Right atrium auricular region (tissue), 2 donors: ENCODE data around the gene IL12RB1. TPM values are rescaled to one million over a fixed set of nuclear protein-coding genes. Genes with fewer than 3 reads are reported as not detected.
A peak's percentile ranks its signal among the peaks of the same experiment; 100 is the strongest.

Experiments used
- DNase-seq: peaks from one replicate; pipeline ENCODE4 v3.0.0-alpha.2; 2019; ENCODE audit warnings: low spot score
- H3K27ac ChIP-seq, 2 donors: fragments of 200-600 bp; sonication (generic); 1 replicate in 1 of 2; 2 replicates in 1 of 2; pipeline ENCODE4 v1.5.1; 2016 to 2019
- H3K27me3 ChIP-seq, 2 donors: fragments of 200-600 bp; sonication (generic); one replicate each; pipeline versions ENCODE4 v1.5.1 to v1.6.0; 2017 to 2019
- H3K36me3 ChIP-seq: fragments of 200-600 bp; sonication (generic); one replicate; pipeline ENCODE4 v1.5.1; 2016
- H3K4me1 ChIP-seq, 2 donors: fragments of 200-600 bp; sonication (generic); one replicate each; pipeline versions ENCODE4 v1.5.1 to v1.6.0; 2017 to 2019
- H3K4me3 ChIP-seq, 2 donors: fragments of 200-600 bp; sonication (generic); 1 replicate in 1 of 2; 2 replicates in 1 of 2; pipeline ENCODE4 v1.5.1; 2017 to 2019; ENCODE audit warnings: mild to moderate bottlenecking in 1 of 2, moderate library complexity in 1 of 2
- H3K9me3 ChIP-seq, 2 donors: fragments of 200-600 bp; sonication (generic); one replicate each; pipeline ENCODE4 v1.5.1; 2019
- total RNA-seq, 2 donors: library from RNA; depleted of rRNA; stranded (reverse); fragments of >200 nt; gene quantifications; one replicate each; pipeline ENCODE4 v1.1.0, GENCODE V29; 2016
- TF ChIP-seq, protein P1 (sequence below), 2 donors: fragments of 200-600 bp; sonication (generic); IDR thresholded peaks; one replicate each; pipeline ENCODE4 v1.5.1; 2019; ENCODE audit warnings: antibody characterized with exemption in 2 of 2

The IL12RB1 gene
- total RNA-seq, 2 donors from 2014 or later: 0.22 to 0.75 TPM

DNA sequence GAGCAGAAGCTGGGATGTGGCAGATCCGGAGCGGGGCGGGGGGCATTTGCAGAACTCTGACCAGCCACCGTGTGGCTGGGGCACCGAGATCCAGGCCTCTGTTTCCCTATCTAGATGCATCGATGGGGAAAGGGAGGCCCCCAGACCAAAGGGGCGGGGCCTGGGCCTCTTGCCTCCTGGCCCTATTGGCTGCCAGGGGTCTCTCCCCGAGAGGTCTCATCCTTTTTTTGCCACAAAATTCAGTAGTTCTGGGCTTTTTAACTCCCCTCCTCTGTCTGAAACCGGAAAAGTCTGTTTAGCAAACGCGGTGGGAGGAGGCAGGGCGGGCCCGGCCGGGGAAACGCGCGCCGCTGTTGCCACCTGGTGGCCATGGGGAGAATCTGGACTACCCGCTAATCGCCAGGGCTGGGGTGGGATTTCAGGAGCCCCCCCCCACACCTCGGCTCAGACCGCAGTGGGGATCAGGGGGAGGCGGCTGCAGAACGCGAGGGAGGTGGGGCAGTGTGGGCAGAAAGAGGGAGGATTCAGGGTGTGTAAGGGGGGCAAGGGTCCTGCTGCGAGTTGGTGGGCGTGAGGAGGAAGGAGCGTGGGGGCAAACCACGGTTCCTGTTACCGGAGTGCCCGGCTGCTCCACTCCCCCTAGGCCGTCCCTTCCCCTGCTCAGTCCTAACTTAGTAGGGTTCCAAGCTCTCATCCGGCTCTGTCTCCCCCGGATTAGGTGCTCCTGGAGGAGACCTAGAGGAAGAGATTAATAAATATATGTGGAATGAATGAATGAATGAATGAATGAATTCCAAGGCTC lies 28.3 kb downstream of the IL12RB1 start:
- DNase-seq: peak; percentile 82
- TF ChIP-seq, protein P1, sequence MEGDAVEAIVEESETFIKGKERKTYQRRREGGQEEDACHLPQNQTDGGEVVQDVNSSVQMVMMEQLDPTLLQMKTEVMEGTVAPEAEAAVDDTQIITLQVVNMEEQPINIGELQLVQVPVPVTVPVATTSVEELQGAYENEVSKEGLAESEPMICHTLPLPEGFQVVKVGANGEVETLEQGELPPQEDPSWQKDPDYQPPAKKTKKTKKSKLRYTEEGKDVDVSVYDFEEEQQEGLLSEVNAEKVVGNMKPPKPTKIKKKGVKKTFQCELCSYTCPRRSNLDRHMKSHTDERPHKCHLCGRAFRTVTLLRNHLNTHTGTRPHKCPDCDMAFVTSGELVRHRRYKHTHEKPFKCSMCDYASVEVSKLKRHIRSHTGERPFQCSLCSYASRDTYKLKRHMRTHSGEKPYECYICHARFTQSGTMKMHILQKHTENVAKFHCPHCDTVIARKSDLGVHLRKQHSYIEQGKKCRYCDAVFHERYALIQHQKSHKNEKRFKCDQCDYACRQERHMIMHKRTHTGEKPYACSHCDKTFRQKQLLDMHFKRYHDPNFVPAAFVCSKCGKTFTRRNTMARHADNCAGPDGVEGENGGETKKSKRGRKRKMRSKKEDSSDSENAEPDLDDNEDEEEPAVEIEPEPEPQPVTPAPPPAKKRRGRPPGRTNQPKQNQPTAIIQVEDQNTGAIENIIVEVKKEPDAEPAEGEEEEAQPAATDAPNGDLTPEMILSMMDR (IDR thresholded peaks at IDR 0.05): peak; percentile 92 to 99
- Histone ChIP-seq H3K4me3 (peak overlapping the region in 1 of 2 donors; percentile 12), H3K27me3 (no peaks in the 10 kb centered on the region), H3K4me1 (peaks cover 0 to 15% of the 10 kb centered on the region in 2 donors), H3K36me3 (no peaks in the 10 kb centered on the region), H3K27ac (peak overlapping the region; percentile 76 to 83), H3K9me3 (no peaks in the 10 kb centered on the region)

DNA sequence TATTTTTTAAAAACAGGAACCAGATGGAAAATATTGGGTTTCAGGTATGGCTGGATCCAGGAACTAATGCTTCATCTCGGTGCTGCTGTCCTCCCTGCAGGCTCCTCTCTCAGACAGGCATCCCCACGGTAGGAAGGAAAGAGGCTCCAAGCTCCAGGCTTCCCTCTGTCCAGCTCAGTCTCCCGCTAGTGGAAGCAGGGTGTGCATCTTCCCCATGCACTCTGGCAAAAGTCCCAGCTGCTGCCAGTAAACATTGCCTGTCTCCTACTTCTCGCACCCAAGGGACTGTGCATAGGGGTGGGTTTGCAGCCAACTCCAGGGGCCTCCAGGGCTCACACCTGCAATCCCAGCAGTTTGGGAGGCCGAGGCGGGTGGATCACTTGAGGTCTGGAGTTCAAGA lies 29.2 kb downstream of the IL12RB1 start:
- H3K4me1 ChIP-seq: peaks cover 0 to 15% of the 10 kb centered on the region in 2 donors
- H3K36me3 ChIP-seq: no peaks in the 10 kb centered on the region
- H3K4me3 ChIP-seq: peak overlapping the region in 1 of 2 donors; percentile 12
- TF ChIP-seq, protein P1 (IDR thresholded peaks at IDR 0.05): no peak
- no peak for DNase-seq
- no peaks in the 10 kb centered on the region for H3K27me3 ChIP-seq
- H3K27ac ChIP-seq: peak overlapping the region; percentile 76 to 83
- no peaks in the 10 kb centered on the region for H3K9me3 ChIP-seq

DNA sequence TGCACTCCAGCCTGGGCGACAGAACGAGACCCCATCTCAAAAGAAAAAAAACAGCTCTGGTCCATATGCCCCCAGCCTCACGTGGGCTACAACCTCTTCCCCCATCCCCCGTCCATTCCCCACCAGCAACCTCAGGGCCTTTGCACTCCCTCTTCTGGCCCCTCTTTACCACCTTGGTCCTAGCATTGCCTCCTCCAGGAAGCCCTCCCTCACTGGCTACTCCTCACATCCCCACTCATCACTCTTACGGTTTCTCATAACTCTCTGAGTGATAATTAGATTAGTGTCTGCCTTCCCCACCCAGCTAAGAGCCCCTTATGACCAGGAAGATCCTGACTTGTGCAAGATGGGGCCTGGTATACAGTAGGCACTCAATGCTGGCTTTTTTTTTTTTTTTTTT lies 30.8 kb downstream of the IL12RB1 start:
- H3K4me3 ChIP-seq: no peak overlapping the region
- H3K36me3 ChIP-seq: no peaks in the 10 kb centered on the region
- no peaks in the 10 kb centered on the region for H3K27me3 ChIP-seq
- peaks cover 0 to 28% of the 10 kb centered on the region in 2 donors for H3K4me1 ChIP-seq
- H3K27ac ChIP-seq: no peak overlapping the region
- TF ChIP-seq, protein P1 (IDR thresholded peaks at IDR 0.05): no peak
- no peak for DNase-seq
- H3K9me3 ChIP-seq: no peaks in the 10 kb centered on the region

DNA sequence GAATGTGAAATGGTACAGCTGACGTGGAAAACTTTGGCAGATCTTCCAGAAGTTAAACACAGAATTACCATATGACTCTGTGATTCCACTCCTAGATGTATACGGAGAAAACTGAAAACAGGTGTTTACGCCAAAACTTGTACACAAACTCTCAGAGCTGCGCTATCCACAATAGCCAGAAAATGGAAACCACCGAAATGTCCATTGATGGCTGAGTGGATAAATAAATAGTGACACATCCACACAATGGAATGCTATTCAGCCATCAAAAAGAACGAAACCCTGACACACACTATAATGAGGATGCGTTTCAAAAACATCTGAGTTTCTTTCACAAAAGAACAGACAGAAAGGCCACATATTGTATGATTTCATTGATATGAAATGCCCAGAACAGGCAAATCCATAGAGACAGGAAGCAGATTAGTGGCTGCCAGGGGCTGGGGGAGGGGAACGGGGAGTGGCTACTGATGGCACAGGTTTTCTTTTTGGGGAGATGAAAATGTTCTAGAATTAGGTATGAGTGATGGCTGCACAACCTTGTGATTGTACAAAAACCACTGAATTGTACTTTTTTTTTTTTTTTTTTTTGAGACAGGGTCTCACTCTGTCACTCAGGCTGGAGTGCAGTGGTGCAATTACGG lies 33.0 kb downstream of the IL12RB1 start:
- TF ChIP-seq, protein P1 (IDR thresholded peaks at IDR 0.05): no peak
- no peaks in the 10 kb centered on the region for H3K9me3 ChIP-seq
- no peaks in the 10 kb centered on the region for H3K27me3 ChIP-seq
- DNase-seq: no peak
- H3K4me1 ChIP-seq: peaks cover 0 to 41% of the 10 kb centered on the region in 2 donors
- H3K36me3 ChIP-seq: no peaks in the 10 kb centered on the region
- H3K27ac ChIP-seq: peak overlapping the region; percentile 32 to 46
- H3K4me3 ChIP-seq: no peak overlapping the region

DNA sequence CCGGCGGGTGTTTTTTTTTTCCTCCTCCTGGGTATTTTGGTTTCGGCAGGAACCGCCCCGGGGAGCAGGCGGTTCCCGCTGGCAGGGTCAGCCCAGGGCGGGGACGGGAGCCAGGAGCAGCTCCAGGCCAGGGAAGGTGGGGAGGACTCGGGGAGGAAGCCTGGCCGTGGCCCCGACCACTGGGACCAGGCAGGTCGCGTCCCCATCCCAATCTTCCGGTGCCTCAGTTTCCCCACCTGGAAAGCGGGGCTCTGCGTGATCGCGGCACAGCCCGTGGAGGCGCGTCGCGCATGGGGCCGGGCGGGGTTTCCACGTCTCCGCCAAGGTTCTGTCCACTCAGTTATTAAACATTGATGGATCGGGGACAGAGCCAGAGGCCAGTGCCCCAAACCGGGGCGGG lies 34.8 kb downstream of the IL12RB1 start:
- peak overlapping the region in 1 of 2 donors; percentile 31 for H3K4me3 ChIP-seq
- peak overlapping the region; percentile 37 to 63 for H3K27ac ChIP-seq
- no peaks in the 10 kb centered on the region for H3K36me3 ChIP-seq
- no peaks in the 10 kb centered on the region for H3K27me3 ChIP-seq
- DNase-seq: no peak
- peaks cover 0 to 27% of the 10 kb centered on the region in 2 donors for H3K4me1 ChIP-seq
- no peaks in the 10 kb centered on the region for H3K9me3 ChIP-seq
- TF ChIP-seq, protein P1 (IDR thresholded peaks at IDR 0.05): no peak
